GM19397 (cell line): ENCODE measurements around the gene RAB10.

Experiments
- ATAC-seq: cut with Tn5 transposase; IDR thresholded peaks from one replicate; pipeline ENCODE4 v1.9.1; 2021; ENCODE audit warnings: mild to moderate bottlenecking, moderate library complexity; ENCODE audit not compliant: unreplicated experiment

Gene RAB10

DNA sequence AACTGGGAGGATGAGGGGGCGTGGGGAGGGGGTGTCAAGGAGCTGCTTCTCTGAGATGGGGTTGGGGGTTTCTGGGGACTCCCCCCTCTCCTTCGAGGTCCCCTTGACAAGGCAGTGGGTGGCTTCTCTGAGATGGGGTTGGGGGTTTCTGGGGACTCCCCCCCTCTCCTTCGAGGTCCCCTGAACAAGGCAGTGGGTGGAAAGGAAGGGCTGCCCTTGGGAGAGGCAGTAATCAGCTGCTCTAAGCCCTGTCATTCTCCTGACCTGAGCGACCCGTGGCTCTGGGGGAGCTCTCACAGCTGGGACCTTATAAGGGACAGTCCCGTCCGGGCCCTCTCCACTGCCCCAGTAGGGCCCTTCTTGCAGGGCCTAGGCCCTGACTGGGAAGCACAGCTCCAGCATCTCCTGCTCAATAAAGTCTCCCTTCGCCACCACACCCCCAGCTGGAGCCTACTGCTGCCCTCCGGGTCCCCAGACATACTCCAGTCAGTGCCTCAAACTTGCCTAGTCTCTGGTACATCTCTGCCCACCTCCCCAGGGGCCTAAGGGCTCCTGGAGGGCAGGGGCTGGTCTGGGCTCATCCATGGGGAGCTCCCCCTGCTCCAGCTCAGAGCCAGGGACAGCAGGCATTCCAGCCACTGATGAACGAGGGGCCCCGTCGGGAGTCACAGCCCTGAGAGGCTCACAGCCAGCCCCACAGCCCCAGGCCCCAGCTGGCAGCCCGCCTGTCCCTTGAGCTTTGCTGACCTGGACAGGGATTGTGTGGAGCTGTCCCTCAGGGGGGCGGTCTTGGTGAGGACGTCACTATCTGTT is 141.8 kb downstream of the RAB10 start:
- ATAC-seq: no peak

- no peak for ATAC-seq
Measured at GRCh38 chr2:26176279-26176615, 142.4 kb downstream of the RAB10 start.

DNA sequence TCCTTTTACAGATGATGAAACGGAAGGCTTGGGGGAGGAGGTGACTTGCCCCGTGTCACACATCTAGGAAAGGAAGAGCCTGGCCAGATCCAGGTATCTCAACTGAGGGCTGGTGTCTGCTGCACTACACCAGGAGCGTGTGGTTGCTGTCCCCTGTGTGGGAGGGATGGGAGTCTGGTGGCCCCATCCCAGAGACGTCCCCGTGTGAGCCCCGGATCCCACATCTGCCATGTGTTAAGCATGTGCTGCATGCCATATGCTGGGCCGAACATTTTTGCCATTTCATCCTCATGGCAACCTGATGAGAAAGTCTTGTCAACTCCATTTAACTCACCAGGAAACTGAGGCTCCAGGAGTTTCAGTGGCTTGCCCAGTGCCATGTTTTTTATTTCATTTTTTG is 143.2 kb downstream of the RAB10 start:
- no peak for ATAC-seq

DNA sequence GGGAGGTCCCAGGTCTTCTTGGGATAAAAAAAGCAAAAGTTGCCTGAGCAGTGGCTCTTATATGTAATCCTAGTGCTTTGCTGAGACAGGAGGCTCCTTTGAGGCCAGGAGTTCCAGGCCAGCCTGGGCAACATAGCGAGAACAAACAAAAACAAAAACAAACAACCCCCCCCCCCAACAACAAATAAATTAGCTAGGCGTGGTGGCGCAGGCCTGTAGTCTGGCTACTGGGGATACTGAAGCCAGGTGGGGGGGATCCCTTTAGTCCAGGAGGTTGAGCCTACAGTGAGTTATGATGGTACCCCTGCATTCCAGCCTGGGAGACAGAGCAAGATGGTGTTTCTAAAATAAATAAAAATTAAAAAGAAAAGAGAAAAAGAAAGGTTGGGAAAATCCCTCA is 144.4 kb downstream of the RAB10 start:
- ATAC-seq: no peak

DNA sequence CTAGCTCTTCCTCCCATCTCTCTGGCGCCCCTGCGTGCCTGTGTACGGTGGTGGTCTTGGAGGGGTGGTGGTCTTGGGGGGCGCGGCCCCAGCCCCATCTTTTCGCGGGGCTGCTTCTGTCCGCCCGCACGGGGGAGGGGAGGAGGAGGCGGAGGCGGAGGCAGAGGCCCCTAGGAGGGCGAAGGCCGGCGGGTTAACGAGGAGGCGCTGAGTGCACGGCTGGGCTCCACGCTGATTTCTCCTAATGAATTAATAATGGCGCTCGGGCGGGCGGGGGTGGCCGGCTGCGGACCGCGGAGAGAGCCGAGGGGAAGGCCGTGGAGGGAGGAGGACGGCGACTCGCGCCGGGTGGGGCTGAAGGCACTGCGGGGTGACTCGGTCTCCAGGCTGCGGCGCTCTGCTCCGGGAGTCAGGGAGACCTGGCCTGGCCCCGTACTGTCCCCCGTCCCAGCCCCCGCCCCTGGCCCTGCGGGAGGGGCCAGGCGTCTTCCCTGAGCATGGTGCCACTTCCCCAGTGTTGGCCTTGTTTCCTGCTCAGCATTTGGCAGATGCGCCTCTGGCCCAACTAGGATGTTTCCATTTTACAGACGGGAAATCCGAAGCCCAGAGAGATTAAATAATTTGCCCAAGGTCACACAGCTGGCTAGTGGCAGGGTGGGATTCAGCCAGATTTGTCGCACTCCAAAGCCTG is 145.0 kb downstream of the RAB10 start:
- ATAC-seq: no peak

DNA sequence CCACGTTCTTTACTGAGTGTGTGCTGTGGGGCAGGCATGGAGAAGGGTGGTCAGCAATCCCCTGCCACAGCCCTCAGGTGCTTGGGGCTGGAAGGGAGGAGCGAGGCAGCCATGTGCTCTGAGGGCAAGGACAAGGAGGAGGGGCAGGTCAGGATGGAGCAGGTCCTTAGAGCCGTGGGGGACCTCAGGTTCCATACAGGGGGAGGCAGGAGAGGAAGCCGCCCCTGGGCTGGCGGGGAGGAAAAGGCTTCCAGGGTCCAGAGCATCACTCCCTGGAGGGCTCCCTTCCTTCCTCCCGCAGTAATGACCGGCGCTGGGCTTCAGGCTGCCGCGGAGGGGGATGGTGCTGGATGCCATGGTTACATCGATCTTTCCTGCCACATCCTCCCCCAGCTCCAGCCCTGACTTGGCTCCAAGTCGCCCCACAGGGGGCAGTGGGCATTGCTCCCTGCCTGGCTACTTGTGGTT is 145.6 kb downstream of the RAB10 start:
- no peak for ATAC-seq

- ATAC-seq: no peak
Measured at GRCh38 chr2:26182441-26182840, 148.6 kb downstream of the RAB10 start.

DNA sequence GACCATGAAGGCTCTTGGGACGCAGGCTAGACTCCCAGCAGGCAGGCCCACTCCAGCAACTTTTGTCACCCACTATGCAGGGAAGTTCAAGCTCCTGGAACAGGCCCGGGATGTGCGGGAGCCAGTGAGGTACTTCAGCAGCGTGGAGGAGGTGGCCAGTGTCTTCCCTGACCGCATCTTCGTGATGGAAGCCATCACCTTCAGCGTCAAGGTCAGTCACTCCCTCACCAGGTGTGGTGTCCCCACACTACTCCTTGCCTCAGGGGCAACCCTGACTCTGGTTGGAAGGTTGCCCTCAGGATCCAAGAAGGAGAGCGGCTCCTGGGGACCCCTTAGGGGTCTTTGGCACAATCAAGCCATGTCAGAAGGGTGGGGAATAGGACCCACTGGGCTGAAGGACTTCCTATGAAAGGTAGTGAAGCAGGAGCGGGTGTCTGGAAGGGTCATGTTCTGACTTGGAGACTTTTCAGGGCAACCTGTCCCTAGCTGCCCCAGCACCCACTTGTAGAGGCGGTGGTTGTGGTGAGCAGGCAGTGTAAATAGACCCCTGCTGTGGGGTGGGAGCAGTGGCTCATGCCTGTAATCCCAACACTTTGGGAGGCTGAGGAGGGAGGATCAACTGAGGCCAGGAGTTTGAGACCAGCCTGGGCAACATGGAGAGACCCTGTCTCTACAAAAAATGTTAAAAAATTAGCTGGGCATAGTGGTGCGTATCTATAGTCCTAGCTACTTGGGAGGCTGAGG is 149.2 kb downstream of the RAB10 start:
- ATAC-seq: no peak

GRCh38 chr2:26184121-26184520 is 150.2 kb downstream of the RAB10 start:
- ATAC-seq: no peak

GRCh38 chr2:26184555-26185303 is 150.8 kb downstream of the RAB10 start:
- ATAC-seq: peak; percentile 79

GRCh38 chr2:26185304-26185928 is 151.5 kb downstream of the RAB10 start:
- no peak for ATAC-seq

DNA sequence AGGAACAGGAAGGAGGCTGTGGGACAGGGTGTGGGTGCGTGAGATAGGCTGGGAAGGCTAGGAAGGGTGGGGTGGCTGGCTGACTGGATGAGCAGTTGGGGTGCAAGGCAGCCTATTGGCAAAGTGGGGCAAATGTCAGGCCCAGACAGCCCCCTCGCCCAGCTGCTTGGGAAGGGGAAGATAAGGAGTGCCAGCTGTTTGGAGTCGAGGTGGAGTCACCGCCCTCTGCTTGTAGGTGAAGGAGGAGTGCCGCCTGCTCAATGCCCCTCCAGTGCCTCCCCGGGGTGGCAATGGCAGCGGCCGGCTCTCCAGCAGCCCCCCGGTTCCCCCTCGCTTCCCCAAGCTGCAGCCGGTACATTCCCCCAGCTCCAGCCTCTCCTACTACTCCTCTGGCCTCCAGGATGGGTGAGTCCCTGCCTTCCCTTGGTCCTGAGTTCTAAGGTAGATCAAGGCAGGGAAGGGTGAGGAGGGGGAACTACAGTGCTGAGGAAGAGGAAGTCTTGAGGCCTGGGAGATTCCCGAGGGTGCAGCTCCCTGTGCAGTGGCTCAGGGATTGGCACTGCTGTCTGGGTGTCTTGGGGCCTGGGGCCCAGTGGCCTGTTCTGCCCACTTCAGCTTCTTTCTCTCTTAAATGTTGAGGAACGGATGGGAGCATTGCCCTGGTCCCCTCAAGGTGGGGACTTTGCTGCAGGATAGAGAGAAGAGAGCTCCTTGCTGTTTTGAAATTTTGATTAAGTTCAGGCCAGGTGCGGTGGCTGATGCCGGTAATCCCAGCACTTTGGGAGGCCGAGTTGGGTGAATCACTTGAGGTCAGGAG is 152.3 kb downstream of the RAB10 start:
- no peak for ATAC-seq
